ENCODE measurements around the gene TMEM252. TPM values are rescaled to one million over a fixed set of nuclear protein-coding genes. Genes with fewer than 3 reads are reported as not detected.

Gene TMEM252
- polyA plus RNA-seq, 2 of the 4 experiments (the other 2 are of a cell fraction): not detected

DNA sequence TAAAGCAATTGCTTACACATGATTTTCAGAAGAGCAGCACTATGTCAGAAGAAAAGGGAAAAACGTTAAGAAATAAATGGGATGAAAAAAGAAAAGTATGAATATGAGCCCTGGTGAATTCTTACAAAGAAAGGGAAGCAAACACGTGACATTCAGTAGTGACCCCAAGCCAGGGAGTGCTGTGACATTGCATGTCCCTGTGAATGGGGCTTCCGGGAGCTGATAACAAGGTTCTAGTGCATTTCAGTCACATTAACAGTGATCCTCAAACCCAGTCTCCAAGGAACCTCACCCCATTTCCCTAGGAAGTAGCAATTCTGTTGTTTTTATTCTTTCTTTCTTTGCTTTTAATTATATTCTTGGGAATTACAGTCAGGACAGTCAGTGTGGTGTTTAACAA is 27.3 kb downstream of the TMEM252 start:
- TF ChIP-seq, protein P1, sequence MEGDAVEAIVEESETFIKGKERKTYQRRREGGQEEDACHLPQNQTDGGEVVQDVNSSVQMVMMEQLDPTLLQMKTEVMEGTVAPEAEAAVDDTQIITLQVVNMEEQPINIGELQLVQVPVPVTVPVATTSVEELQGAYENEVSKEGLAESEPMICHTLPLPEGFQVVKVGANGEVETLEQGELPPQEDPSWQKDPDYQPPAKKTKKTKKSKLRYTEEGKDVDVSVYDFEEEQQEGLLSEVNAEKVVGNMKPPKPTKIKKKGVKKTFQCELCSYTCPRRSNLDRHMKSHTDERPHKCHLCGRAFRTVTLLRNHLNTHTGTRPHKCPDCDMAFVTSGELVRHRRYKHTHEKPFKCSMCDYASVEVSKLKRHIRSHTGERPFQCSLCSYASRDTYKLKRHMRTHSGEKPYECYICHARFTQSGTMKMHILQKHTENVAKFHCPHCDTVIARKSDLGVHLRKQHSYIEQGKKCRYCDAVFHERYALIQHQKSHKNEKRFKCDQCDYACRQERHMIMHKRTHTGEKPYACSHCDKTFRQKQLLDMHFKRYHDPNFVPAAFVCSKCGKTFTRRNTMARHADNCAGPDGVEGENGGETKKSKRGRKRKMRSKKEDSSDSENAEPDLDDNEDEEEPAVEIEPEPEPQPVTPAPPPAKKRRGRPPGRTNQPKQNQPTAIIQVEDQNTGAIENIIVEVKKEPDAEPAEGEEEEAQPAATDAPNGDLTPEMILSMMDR (IDR thresholded peaks at IDR 0.05): no peak
- TF ChIP-seq RARB (CRISPR knock-in tag; IDR thresholded peaks at IDR 0.05) (no peak), HOXB5 (CRISPR knock-in tag; IDR thresholded peaks at IDR 0.05) (no peak), MAZ (IDR thresholded peaks at IDR 0.05; ENCODE audit: borderline replicate concordance, low read depth, low read length) (no peak), MYC (IDR thresholded peaks at IDR 0.05; ENCODE audit: borderline replicate concordance, low read length) (no peak), JUN (IDR thresholded peaks at IDR 0.05) (no peak), RCOR1 (IDR thresholded peaks at IDR 0.05; ENCODE audit: low read depth, low read length) (no peak), POLR2AphosphoS2 (conservative IDR thresholded peaks at IDR 0.05; ENCODE audit: low read length) (no peak), POLR2A (IDR thresholded peaks at IDR 0.05; ENCODE audit: low read length) (no peak), EHMT2 (IDR thresholded peaks at IDR 0.05; ENCODE audit: low read depth) (no peak), EP300 (IDR thresholded peaks at IDR 0.05) (no peak)
- TF ChIP-seq, protein P2, sequence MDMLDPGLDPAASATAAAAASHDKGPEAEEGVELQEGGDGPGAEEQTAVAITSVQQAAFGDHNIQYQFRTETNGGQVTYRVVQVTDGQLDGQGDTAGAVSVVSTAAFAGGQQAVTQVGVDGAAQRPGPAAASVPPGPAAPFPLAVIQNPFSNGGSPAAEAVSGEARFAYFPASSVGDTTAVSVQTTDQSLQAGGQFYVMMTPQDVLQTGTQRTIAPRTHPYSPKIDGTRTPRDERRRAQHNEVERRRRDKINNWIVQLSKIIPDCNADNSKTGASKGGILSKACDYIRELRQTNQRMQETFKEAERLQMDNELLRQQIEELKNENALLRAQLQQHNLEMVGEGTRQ (IDR thresholded peaks at IDR 0.05): no peak
- TF ChIP-seq, protein P3, sequence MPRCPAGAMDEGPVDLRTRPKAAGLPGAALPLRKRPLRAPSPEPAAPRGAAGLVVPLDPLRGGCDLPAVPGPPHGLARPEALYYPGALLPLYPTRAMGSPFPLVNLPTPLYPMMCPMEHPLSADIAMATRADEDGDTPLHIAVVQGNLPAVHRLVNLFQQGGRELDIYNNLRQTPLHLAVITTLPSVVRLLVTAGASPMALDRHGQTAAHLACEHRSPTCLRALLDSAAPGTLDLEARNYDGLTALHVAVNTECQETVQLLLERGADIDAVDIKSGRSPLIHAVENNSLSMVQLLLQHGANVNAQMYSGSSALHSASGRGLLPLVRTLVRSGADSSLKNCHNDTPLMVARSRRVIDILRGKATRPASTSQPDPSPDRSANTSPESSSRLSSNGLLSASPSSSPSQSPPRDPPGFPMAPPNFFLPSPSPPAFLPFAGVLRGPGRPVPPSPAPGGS (IDR thresholded peaks at IDR 0.05): no peak
- TF ChIP-seq, protein P4, sequence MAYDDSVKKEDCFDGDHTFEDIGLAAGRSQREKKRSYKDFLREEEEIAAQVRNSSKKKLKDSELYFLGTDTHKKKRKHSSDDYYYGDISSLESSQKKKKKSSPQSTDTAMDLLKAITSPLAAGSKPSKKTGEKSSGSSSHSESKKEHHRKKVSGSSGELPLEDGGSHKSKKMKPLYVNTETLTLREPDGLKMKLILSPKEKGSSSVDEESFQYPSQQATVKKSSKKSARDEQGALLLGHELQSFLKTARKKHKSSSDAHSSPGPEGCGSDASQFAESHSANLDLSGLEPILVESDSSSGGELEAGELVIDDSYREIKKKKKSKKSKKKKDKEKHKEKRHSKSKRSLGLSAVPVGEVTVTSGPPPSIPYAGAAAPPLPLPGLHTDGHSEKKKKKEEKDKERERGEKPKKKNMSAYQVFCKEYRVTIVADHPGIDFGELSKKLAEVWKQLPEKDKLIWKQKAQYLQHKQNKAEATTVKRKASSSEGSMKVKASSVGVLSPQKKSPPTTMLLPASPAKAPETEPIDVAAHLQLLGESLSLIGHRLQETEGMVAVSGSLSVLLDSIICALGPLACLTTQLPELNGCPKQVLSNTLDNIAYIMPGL (CRISPR knock-in tag; IDR thresholded peaks at IDR 0.05; ENCODE audit: borderline replicate concordance): no peak
- H3K4me2 ChIP-seq: no peak overlapping the region
- peaks cover 8% of the 10 kb centered on the region; the same call in 2 of the 3 replicates for H3K9me3 ChIP-seq
- ATAC-seq (no peak), DNase-seq (ENCODE audit: low read depth in 1 of 2, low spot score in 1 of 2) (no peak), FAIRE-seq (no peak)
- H3K4me3 ChIP-seq: no peak overlapping the region
- H3K4me1 ChIP-seq: no peaks in the 10 kb centered on the region; the same call in 2 of the 3 replicates
- POLR2A ChIA-PET: no interaction called here
- 32% methylated on average over 3 of the region's 3 CpGs for WGBS (ENCODE audit: missing lambda C conversion rate)
- CTCF ChIA-PET: interaction anchor here (0.7 kb wide), 1 partner anchor 1239 kb away, joined by 3 read pairs; no protein-coding TSS in a partner anchor
- no peak overlapping the region for H3K27ac ChIP-seq

DNA sequence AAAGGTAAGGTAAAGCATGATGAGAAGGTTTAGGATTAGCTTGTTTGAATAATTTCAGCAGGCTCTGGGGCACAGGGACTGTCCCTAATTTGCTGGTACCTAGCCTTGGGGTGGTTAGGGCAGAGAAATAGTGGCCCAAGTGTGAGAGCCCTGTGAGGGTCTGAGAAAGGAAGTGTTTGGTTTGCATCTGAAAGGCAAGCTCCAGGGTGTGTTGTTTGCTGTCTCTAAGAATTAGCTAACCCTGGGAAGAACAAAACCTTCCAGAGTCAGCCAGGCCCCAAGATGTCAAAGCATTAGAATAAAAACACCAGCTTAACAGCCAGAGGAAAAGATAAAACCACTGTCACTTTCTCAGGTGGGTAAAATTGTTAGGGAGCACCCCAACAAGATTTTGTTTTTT is 31.0 kb downstream of the TMEM252 start:
- ChIA-PET CTCF (interaction anchor here (1.1 to 1.6 kb wide), 2 partner anchors 35 to 90 kb away, joined by 3 to 5 read pairs; no protein-coding TSS in a partner anchor), POLR2A (no interaction called here)
- no peak overlapping the region for H3K27ac ChIP-seq
- no peak overlapping the region for H3K4me3 ChIP-seq
- ATAC-seq (no peak), DNase-seq (ENCODE audit: low read depth in 1 of 2, low spot score in 1 of 2) (no peak), FAIRE-seq (no peak)
- H3K4me1 ChIP-seq: no peaks in the 10 kb centered on the region
- no peak overlapping the region for H3K4me2 ChIP-seq
- no peaks in the 10 kb centered on the region for H3K9me3 ChIP-seq
- TF ChIP-seq RAD21 (conservative IDR thresholded peaks at IDR 0.05 in 1 of 2, IDR thresholded peaks at IDR 0.05 in 1 of 2) (no peak), FOXS1 (CRISPR knock-in tag; IDR thresholded peaks at IDR 0.05) (no peak), POLR2AphosphoS2 (conservative IDR thresholded peaks at IDR 0.05; ENCODE audit: low read length) (no peak), PHF8 (IDR thresholded peaks at IDR 0.05; ENCODE audit: borderline replicate concordance, low read depth) (no peak), CEBPB (IDR thresholded peaks at IDR 0.05) (no peak), TFCP2L1 (CRISPR knock-in tag; IDR thresholded peaks at IDR 0.05) (no peak), FOSL2 (IDR thresholded peaks at IDR 0.05) (no peak), FOSL2 (CRISPR knock-in tag; IDR thresholded peaks at IDR 0.05) (no peak), FOSB (CRISPR knock-in tag; IDR thresholded peaks at IDR 0.05) (no peak), CHD2 (IDR thresholded peaks at IDR 0.05; ENCODE audit: low read length, partially characterized antibody) (no peak), CBX8 (IDR thresholded peaks at IDR 0.05) (no peak), NPAS2 (CRISPR knock-in tag; IDR thresholded peaks at IDR 0.05; ENCODE audit: borderline replicate concordance) (no peak)
- TF ChIP-seq, protein P5, sequence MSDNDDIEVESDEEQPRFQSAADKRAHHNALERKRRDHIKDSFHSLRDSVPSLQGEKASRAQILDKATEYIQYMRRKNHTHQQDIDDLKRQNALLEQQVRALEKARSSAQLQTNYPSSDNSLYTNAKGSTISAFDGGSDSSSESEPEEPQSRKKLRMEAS (IDR thresholded peaks at IDR 0.05): no peak
- TF ChIP-seq, protein P6, sequence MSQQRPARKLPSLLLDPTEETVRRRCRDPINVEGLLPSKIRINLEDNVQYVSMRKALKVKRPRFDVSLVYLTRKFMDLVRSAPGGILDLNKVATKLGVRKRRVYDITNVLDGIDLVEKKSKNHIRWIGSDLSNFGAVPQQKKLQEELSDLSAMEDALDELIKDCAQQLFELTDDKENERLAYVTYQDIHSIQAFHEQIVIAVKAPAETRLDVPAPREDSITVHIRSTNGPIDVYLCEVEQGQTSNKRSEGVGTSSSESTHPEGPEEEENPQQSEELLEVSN (IDR thresholded peaks at IDR 0.05; ENCODE audit: borderline replicate concordance, low read depth): no peak
- TF ChIP-seq, protein P1 (IDR thresholded peaks at IDR 0.05): no peak
